Measurements from ENCODE around the gene NGFR. TPM values are rescaled to one million over a fixed set of nuclear protein-coding genes. Genes with fewer than 3 reads are reported as not detected.

NGFR gene
- total RNA-seq, 4 donors from 2014 or later, result 3.0 to 40.5 (median 19.1) TPM

DNA sequence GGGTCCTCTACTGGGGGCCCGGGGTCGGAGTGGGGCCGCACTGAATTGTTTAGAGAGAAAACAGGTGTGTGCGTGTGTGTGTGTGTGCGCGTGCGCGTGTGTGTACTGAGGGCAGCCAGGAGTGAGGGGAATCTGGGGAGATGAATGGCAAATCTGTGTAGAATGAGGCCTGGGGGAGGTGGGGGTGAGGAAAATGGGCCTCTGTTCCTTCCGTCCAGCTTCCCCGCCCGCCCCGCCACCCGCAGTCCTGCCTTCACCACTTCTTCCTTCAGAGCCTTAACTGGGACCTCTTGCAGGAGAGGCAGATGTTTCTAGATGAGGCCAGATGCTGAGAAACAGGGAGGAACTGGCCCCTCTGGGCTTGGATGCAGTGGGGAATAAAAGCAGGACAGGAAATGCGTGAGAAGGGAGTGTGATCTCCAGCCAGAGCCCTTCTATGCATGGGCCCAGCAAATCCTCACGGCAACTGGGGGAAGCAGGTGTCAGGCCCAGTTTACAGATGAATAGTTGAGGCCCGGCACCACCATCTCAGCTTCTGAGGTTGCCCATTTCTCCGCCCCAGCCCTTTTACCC lies 29.7 kb upstream of the NGFR start:
- TF ChIP-seq POLR2A (IDR thresholded peaks at IDR 0.05), result no peak
- TF ChIP-seq, protein P1, sequence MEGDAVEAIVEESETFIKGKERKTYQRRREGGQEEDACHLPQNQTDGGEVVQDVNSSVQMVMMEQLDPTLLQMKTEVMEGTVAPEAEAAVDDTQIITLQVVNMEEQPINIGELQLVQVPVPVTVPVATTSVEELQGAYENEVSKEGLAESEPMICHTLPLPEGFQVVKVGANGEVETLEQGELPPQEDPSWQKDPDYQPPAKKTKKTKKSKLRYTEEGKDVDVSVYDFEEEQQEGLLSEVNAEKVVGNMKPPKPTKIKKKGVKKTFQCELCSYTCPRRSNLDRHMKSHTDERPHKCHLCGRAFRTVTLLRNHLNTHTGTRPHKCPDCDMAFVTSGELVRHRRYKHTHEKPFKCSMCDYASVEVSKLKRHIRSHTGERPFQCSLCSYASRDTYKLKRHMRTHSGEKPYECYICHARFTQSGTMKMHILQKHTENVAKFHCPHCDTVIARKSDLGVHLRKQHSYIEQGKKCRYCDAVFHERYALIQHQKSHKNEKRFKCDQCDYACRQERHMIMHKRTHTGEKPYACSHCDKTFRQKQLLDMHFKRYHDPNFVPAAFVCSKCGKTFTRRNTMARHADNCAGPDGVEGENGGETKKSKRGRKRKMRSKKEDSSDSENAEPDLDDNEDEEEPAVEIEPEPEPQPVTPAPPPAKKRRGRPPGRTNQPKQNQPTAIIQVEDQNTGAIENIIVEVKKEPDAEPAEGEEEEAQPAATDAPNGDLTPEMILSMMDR (IDR thresholded peaks at IDR 0.05), result no peak
- intact Hi-C loops (cut with DNase I; ENCODE audit: low total_unique reads), result no loop called here
- no peak for DNase-seq (ENCODE audit: low spot score in 2 of 2)
- H3K4me3 ChIP-seq (ENCODE audit: low read depth, poor library complexity, severe bottlenecking), result no peak overlapping the region
- 78 to 79% methylated on average over 17 of the region's 17 CpGs for WGBS, 2 donors

DNA sequence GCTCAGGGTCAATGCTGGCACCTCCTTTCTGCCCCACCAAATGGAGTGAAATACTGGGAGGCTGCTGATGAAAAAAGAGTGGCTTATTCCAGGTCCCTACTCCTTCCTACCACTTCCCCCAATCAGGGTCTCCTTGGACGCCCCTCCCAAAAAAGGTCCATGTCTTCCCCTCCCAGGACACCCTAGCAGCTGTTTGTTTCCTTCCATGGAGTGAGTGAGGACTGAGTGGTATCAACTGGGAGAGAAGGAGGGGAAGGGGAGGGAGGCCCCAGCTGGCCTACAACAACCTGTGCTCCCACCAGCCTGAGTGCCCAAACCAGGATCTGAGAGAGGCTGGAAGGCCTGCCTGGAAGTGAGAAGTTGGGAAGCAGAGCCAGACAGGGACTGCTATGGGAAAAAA lies 28.7 kb upstream of the NGFR start:
- WGBS, 2 donors, result 69 to 74% methylated on average over 1 of the region's 1 CpG
- intact Hi-C loops (cut with DNase I; ENCODE audit: low total_unique reads), result no loop called here
- no peak overlapping the region for H3K4me3 ChIP-seq (ENCODE audit: low read depth, poor library complexity, severe bottlenecking)
- TF ChIP-seq, protein P1 (IDR thresholded peaks at IDR 0.05), result no peak
- TF ChIP-seq POLR2A (IDR thresholded peaks at IDR 0.05), result no peak
- DNase-seq (ENCODE audit: low spot score in 2 of 2), result no peak

DNA sequence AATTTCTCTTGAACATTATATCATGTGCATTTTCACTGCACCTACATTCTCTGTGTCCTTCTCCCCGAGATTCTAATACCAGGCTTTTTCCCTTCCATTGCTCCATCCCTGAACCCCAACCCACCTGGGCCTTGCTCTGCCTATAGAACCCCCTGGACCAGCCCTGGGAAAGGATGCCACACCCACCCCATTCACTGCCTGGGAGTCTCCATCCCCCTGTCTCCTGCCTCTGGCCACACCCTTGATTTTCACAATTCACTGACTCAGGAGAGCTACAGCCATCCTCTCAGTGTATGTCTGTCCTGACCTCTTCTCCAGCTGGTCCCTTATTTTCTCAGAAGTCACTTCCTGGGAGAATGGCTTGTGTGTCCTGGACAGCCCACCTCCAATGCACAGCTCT lies 27.9 kb upstream of the NGFR start:
- no peak overlapping the region for H3K4me3 ChIP-seq (ENCODE audit: low read depth, poor library complexity, severe bottlenecking)

DNA sequence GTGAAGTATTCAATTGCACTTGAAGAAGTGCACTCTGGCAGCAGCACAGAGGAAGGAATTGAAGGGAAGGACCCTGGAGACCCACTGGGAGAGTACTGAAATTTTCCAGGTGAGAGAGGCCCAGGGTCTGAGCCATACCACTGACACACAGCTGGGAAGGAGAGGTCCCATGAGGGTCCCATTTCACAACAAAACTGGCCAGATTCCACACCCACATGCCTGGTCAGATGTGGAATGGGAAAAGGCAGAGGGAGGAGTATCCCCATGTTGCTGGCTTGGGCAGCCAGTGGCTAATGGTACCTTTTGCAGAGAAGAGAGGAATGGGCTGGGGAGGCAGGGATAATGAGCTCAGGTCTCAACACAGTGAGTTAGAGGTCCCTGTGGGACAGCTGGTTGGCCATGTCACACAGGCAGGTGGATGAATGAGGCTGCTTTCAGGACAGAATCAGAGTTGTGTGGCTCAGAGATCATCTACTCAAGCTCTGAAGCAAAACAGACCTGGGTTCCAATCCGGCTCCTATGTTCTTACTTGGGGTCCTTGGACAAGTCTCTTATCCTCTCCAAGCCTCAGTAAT lies 26.2 kb upstream of the NGFR start:
- TF ChIP-seq, protein P1 (IDR thresholded peaks at IDR 0.05), result no peak
- no peak for TF ChIP-seq POLR2A (IDR thresholded peaks at IDR 0.05)
- intact Hi-C loops (cut with DNase I; ENCODE audit: low total_unique reads), result no loop called here
- peak in 1 of 2 donors; percentile 22 for DNase-seq (ENCODE audit: low spot score in 2 of 2)
- H3K4me3 ChIP-seq (ENCODE audit: low read depth, poor library complexity, severe bottlenecking), result no peak overlapping the region
- WGBS, 2 donors, result 87 to 92% methylated on average over 1 of the region's 1 CpG

More for the DNA sequence above, 27.9 kb upstream of the NGFR start:
- no peak for DNase-seq (ENCODE audit: low spot score in 2 of 2)
- WGBS, 2 donors, result 89 to 97% methylated on average over 1 of the region's 1 CpG
- TF ChIP-seq, protein P1 (IDR thresholded peaks at IDR 0.05), result no peak
- no peak for TF ChIP-seq POLR2A (IDR thresholded peaks at IDR 0.05)
- intact Hi-C loops (cut with DNase I; ENCODE audit: low total_unique reads), result no loop called here

DNA sequence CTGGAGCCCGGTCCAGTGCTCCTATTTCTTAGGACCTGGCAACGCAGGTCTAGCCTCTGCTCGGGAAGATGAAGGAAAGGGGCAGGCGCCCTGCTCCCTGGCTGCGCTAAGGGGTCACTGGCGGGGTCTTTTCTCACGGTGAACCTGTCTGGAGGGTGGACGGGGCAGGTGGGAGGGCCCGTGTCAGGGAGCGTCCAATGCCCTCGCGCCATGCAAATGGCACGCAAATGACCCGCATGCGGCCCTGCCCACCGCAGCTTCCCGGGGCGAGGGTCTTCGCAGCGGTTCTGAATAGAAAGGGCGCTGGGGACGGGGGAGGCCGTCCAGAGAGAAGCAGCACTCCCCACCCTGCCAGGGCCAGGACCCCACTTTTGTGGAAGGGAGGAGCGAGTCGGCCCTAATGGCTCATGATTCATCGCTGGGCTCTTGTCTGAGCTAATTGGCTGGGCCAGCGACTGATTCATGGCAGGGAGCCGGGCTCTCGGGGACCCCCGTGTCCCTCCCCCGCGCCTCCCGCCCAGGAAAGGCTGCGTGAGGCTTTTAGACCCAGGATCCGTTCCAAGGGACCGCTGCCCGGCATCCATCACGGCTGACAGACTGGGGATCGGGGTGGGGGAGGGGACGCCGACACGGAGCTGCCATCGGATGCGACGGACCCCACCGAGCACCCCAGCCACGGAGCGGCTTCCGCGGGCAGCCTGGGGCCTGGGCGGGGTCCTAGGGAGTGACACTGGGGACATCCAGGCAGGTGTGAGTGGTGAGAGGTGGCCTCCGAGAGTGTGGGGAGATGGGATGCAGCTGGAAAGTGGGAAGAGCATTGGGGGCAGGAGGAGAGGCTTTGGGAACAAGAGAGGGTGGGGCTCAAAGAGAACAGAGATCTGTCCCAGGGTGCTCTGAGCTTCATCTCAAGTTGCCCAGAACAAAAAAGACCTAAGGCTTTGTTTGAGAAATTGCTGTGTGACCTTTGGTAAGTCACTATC lies 25.0 kb upstream of the NGFR start:
- no peak overlapping the region for H3K4me3 ChIP-seq (ENCODE audit: low read depth, poor library complexity, severe bottlenecking)
- TF ChIP-seq, protein P1 (IDR thresholded peaks at IDR 0.05), result no peak
- no peak for TF ChIP-seq POLR2A (IDR thresholded peaks at IDR 0.05)
- 25% methylated on average over 33 to 51 of the region's 52 CpGs for WGBS, 2 donors
- intact Hi-C loops (cut with DNase I; ENCODE audit: low total_unique reads), result no loop called here
- DNase-seq (ENCODE audit: low spot score in 2 of 2), result no peak

Data from lower leg skin (tissue), 4 donors.